ENCODE results near the gene ZNF385C.
"Not testable (repeated sequence)": the region's sequence is repeated elsewhere in the genome, so short reads cannot be mapped to it uniquely, and the experiment has no call there.

Gene ZNF385C

DNA sequence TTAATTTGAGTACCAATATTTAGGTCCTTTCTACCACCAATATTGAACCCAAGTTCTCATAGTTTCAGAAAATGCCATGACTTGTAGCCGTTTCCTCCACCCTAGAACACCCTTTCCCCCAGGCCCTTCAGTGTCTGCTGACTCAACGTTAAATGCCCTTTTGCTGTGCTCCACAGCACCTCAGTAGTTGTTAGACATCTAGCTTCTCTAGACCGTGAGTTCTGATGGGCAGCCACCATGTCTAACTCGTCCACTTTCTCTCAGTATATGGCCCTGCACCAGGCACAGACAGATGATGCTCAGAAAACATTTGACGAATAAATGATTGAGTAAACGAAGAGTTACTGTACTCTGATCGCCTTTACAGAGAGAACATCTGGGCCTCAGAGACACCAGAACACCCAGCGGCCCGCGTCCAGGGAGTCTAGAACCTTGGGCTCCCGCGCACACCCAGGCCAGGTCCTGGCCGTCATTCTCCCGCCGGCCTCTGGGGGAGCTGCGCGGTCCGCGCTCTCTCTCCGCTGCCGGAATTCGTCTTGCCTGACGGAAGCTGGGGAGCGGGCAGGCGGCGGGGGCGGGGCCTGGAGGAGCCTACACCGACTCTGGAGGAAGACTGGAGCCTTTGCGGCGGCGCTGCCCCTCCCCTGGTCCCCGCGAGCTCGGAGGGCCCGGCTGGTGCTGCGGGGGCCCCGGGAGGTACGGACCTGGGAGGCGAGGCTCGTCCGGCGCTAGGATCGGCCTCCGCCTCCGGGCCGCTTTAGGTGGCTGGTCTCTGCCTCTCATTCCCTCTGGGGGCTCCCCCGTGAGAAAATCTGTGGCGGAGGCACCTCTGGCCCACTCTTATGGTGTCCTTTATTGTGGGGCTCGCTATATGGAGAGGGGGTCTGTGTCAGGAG, 78.5 kb downstream of the ZNF385C start, which contains the start of gene NKIRAS2:
NKIRAS2 (plus strand) TSS at position 582 of the 896 bp plus-strand sequence. CDS start 1,488 bp downstream, outside the sequence.
- peak; percentile 92 for DNase-seq (ENCODE audit: low spot score)

DNA sequence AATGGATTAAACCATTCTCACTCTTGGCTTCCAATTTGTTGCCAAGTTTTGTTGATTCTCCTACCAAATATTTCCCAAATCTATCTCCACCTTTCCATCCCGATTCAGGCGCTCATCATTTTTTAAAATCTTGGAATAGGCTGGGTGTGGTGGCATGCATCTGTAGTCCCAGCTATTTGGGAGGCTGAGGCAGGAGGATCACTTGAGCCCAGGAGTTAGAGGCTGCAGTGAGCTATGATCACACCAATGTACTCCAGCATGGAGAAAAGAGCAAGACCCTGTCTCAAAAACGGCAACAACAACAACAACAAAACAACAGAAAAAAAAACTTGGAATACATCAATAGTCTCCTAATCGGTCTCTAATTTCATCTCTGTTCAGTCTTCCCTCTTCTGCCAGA, 79.3 kb downstream of the ZNF385C start:
- no peak for DNase-seq (ENCODE audit: low spot score)

DNA sequence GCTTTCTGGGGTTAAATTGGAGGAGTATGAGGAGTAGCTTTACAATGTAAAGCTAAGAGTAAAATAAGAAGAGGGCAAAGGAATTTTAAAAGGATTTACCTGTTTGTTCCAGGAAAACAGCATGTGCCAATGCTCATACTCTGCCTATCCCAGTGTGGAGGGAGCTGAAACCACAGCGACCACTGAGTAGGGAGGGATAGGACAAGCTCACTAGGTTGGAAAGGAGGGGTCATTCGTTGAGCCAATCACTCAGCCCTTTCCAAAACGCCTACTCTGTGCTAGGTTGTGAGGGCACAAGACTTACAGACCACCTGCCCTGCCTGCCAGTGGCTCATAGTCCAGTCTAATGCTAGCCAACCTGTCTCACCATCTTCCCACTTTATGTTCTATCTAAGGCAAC, 79.9 kb downstream of the ZNF385C start:
- DNase-seq (ENCODE audit: low spot score) = no peak

DNA sequence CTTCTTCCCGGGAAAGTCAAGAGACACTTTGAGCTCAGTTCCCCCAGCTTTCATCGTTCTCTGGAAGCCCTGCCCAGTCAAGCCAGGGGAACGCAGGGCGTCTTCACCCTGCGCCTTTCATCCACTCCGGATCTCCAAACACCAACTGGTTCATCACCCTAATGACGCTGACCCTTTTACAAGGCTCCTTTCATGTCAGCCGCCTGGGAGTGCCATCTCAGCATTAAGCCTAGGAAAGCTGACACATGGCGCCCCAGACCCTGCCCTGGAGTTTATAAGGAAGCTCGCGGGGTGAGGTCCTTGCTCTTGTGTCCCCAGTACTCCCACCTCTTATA, 80.4 kb downstream of the ZNF385C start:
- DNase-seq (ENCODE audit: low spot score) = peak; percentile 84

DNA sequence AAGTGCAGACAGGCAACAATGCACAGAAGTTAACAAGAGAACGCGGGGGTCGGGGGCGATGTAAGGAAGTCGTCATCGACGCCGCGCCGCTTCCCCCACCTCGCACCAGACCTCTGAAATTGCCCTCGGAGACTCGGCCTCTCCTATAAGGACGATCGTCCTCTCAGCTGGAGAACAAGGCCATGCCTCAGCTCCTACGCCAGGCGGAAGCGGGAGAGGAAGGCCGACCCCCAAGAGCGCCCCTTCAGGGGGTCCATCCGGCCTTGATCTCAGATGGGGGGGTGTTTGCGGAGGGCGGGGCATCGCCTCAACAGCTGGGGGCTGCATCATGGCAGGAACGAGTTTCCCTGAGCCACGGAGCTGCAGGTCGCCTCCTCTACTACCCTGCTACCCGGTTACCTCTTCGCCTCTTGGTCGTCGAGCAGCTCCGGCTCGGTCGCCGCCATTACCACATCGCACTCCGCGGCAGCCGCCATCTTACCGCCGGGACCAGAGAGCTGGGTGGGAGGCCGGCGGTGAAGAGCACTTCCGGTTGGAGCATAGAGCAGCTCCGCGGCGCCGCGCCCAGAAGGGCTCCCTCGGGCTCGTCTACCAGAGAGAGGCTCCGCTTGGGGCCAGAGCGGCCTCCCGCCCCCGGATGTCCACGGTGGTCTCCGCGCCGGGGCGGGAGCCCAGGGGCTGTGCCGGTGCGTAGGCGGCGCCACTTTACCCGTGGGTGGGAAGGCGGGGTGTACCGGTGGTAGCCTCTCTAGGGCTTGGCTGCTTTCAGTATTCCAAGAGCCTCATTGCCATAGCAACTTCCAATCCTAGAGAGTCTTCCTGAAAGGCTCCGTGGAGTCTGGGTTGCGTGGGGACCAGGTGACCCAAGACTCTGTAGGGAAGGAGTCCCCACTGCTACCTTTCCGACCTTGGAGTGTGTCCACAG, 81.1 kb downstream of the ZNF385C start, which contains the start of gene DNAJC7:
DNAJC7 (minus strand) TSS at position 499 of the 925 bp plus-strand sequence; CDS start at position 476, 23 bp downstream.
- DNase-seq (ENCODE audit: low spot score) = peak; percentile 94

DNA sequence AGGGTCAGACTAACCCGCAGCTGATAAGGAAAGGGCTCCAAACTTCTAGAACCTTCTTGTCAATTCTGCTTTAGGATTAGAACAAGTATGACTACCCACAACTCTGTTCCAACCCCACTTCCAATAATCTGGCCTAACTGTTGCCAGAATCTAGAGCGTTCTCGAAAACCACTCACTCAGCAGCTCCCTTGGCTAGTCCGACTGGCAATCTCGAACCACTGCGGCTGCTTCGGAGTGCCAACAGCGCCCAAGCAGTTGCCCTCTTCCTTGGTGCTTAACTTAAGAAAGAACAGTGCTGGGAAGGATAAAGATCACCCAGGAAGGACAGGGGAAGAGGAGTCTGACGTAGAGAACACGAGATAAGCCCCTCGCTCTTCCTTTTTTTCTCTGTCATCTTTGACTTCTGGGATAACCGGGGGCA, 81.9 kb downstream of the ZNF385C start:
- peak; percentile 42 for DNase-seq (ENCODE audit: low spot score)

DNA sequence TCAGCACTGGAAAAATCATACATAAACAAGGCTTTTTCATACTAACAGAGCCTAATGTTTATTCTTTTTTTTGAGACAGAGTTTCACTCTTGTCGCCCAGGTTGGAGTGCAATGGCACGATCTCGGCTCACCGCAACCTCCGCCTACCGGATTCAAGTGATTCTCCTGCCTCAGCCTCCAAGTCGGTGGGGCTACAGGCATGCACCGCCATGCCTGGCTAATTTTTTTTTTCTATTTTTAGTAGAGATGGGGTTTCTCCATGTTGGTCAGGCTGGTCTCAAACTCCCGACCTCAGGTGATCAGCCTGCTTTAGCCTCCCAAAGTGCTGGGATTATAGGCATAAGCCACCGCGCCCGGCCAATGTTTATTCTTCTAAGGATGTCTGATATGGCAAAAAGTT, 84.5 kb downstream of the ZNF385C start:
- not testable (repeated sequence) for DNase-seq (ENCODE audit: low spot score)

DNA sequence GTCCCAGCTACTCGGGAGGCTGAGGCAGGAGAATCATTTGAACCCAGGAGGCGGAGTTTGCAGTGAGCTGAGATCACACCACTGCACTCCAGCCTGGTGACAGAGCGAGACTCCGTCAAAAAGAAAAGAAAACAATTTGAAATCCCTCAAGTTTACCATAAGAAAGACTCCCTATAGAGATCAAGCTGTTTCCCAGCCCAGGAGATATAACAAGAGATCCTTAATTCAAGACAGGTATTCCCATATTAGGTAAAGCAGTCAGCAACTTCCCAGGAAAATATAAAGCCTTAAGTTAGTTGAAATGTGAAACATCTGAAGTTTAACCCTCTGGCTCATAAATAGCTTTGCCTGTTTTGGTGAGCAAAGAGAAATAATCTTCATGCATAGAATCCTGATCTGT, 85.9 kb downstream of the ZNF385C start:
- DNase-seq (ENCODE audit: low spot score) = not testable (repeated sequence)

DNA sequence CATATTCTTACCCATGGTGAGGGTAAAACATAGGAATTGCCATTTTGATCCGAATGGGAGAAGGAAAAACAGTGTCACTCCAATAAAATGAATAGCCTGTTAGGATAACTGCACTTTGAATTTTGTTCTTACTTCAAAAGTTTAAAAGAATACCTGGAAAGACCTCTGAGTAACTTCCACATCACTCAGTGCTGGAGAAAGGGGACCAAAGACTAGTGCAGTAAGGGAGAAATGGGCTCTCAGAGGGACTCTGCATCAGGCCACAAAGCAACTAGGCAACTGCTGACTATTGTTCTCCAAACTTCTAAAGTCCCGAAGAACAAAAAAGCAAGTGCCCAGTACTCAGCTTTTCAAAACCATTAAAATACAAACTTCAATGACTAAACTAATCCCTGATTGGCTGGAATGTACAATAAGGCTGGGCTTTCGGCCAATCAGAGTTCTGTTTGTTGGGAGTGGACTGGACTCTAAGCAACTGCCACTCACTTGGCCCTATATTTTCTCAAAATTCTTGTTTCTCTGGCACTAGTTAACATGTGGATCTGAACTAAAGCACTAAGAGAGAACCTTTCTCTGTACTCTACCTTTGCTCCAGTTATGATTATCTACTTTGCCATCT, 87.3 kb downstream of the ZNF385C start:
- no peak for DNase-seq (ENCODE audit: low spot score)

DNA sequence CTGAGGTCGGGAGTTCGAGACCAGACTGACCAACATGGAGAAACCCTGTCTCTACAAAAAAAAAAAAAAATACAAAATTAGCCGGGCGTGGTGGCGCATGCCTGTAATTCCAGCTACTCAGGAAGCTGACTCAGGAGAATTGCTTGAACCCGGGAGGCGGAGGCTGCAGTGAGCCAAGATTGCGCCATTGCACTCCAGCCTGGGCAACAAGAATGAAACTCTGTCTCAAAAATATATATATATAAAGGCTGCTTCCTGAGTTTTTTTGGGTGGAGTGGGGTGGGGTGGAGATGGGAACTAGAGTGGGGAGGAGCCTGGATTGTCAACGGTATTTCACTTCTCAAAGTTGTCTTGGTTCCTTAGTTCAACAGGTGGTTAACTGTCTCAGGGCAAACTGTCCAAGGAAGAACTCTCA, 88.0 kb downstream of the ZNF385C start:
- DNase-seq (ENCODE audit: low spot score) = not testable (repeated sequence)

DNA sequence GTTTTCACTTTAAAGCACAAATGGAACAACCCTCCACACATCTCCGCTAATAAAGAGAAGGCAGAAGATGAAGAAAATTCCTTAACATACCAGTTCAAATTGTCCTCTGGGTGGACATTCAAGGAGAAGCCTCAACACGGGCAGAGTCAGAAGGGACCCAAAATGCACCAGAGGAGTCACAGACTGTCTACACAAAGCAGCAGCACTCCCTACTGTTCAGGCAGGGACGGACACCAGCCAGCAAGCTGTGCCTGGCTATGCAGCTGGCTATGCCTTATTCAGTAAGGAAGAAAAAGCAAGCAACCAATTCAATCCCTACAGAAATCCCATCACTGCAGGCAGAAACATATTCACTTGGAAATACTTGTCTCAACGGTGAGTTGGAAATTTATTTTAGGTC, 89.1 kb downstream of the ZNF385C start:
- peak; percentile 26 for DNase-seq (ENCODE audit: low spot score)

DNA sequence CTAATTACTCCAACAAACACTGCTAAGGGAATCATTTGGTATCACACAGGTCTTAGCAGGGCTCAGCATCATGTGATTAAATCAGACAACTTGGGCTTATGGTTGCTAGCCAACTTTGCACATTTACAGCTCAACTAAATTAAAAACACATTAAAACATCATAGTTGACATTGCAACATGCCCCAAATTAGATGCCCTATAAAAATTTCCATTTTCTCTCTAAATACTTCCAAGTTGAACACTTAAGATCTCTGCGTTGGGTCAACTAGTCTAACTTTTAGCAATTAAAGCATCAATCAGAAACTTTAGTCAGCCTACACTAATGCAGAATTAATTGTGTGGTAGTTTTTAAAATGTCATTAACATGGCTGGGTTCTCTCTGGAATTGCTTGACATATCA, 93.1 kb downstream of the ZNF385C start:
- DNase-seq (ENCODE audit: low spot score) = no peak

DNA sequence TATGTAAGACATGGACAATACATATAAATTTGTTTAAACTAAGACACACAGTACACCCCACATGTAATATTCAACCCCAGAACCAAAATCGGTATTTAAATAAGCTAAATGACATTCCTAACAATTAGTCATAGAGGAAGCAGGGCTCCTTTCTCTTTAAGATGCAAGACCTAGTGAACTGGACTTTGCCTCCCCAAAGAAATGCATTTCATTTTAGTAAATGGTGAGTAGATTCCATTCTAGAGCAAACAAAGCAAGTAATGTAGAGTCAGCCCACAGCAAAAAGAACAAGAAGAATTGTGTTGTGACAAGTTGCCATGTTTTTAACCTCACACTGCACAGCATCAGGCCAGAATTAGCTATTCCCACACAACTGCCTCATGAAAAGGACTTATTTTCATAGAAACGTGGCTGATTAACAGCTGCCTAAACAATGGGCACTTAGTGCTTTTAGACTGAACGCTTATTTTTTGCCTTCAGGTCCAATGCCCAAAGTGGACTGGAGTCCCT, 95.4 kb downstream of the ZNF385C start:
- DNase-seq (ENCODE audit: low spot score) = peak; percentile 16

DNA sequence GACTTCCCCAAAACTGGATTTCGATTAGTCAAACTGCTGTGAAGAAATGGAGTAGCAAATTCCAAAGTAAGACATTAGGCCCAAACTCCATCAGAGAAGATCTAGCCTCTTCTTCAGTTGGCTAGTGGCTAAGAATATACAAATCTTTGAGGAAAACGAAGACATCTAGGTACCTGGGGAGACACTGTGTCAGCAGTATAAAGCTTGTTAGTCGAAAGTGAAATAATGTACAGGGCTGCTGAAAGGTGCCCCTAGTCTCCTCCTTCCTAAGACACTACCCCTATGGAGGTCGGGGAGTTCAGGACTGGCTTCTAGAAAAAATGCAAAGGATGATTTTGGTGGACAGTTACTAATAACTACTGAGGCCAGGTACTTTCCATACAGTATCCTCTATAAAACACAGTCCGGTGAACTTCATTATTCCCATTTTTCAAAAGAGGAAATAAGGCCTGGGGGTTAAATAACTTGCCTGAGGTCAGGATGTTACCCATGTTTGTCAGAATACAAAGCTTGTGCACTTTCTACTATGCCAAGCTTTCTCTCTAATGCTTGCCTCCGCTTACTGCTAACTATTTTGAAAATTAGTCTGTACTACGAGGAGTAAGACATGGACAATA, 96.0 kb downstream of the ZNF385C start:
- no peak for DNase-seq (ENCODE audit: low spot score)

DNA sequence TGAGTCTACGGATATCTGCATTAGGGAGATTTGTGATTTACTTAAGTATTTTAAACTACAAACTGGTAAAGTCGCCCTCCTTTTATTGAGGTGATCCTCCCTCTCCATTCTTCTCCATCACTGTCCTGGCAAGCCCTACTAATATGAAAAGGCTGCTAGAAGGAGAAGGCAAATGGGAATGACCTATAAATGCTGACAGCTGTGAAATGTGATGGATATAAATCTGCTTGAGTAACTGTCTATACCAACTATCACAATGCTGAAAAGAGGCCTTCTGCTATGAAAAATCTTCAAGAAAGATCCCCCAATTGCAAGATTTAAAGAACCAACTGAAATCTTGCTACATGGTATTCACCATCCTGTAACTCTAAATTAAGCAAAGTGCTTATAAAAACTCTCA, 96.5 kb downstream of the ZNF385C start:
- DNase-seq (ENCODE audit: low spot score) = no peak

DNA sequence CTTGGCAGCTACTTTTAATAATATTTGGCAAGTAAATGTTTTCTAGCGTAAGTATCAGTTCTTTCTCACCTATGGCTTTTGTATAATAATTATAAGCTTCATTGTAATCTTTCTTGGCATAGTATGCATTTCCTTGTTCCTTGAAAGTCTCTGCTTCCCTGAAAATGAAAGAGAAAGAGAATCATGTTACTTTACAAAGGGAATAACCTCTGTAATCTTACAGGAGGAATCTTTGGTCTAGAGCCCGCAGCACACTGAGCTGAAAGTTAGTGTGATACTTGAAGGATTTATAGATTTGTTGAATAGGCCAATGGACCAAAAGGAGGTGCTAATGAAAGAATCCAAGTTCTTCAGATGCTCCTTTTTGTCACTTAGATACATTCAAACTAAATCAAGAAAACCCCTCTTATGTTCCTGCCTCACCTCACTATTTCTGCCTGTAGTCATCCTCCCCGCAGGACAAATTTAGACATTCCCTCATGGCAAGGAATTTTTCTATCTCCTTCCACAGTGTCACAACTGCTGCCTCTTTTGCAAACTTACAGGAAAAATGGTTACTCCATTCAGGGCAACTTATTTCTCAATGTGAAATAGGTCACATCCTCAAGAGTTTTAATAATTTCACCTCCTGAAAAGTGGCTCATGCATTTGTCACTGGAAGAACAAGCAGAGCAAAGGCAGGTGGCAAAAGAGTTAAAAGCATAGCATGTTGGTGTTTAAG, 97.7 kb downstream of the ZNF385C start:
- DNase-seq (ENCODE audit: low spot score) = no peak

DNA sequence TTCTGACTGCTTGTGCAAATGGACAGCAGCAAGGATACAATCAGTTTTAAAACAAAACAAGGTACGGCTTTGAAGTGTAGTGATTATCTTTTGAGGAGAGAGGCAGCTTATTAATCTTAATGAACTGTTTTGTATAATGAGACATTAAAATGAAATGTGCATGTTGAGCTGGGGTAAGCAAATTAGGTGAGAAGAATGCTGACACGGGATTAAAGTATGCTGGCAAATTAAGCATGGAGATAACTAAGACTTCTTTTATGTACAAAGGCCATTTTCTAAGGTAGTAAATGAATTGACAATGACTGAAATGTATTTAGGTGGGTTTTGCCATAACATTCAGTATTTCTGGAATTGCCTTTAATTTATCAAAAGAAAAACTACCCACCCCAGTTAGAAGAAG, 99.8 kb downstream of the ZNF385C start:
- no peak for DNase-seq (ENCODE audit: low spot score)

DNA sequence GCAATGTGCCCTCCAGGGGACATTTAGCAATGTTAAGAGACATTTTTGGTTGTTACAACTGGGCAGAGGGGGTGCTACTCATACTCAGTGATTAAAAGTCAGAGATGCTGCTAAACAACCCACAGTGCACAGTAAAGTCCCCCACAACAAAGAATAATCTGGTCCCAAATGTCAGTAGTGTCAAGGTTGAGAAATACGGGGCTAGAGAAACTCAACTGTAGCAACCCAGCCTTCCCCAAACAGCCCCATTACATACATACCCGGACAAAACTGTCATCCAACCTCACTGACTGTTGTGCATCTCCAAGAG, 101.5 kb downstream of the ZNF385C start:
- no peak for DNase-seq (ENCODE audit: low spot score)

DNA sequence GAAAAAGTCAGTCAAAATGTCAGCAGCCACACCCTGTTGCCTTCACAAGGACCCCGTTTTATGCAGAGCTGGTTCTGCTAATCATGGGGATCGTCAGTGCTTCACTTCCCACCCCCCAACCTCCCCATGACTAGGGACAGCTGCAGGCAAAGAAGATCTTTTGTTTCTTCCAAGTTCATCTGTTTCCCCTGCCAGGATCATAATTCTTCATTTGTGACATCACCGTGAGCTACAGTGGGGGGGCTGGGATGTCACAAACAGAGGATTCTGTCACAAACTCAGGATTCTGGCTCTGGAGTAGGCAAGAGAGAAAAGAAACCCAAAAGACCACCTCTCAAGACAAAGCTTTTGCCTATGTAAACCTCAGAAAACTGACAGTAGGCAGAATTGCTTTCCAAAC, 105.7 kb downstream of the ZNF385C start:
- DNase-seq (ENCODE audit: low spot score) = no peak

DNA sequence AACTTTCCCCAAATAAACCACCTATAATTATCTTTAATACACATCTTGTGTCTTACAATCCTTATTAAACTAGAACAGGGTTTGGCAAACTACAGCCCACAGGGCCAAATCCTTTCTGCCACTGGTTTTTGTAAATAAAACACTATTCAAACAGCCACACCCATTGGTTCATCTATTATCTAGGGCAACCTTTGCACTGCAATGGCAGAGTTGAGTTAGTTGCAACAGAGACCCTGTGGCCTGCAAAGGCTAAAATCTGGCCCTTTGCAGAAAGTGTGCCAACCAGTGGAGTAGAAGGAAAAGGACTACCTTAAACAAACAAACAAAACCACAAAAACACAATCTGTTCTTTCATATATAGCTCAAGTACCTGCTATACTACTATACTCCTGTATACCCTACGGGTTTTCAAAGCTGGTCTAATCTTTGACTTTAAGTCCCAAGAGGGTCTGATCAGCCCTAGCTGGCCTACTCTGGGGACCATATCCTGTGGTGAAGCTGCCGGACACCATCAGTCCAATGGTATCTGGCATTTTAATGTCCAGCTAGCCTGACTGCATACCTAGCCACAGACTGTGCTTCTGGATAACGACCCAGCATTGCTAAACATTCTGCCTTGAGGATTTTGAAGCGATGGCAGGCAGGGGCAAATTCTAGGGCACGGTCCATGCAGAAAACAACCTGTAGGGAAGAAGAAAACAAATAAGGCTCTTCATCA, 108.4 kb downstream of the ZNF385C start:
- no peak for DNase-seq (ENCODE audit: low spot score)

Measured in RKO (cell line).